Keratinocyte (primary cell): ENCODE results near the gene TRAF2. TPM values are rescaled to one million over a fixed set of nuclear protein-coding genes. Genes with fewer than 3 reads are reported as not detected.

Experiments
- DNase-seq: peaks from one replicate; pipeline ENCODE4 v3.0.0-alpha.2; 2011; ENCODE audit warnings: low read depth, missing footprints, low spot score
- FAIRE-seq: peaks from 2 replicates; lab custom pipeline; 2011; peaks lifted over from hg19 to GRCh38; lab: Jason Lieb, UNC
- H2AFZ ChIP-seq: 2 replicates; pipeline ENCODE4 v1.6.0; 2012; ENCODE audit warnings: low read length, control low read depth, inconsistent platforms; ENCODE audit not compliant: control insufficient read depth
- H3K27ac ChIP-seq: 2 replicates; pipeline ENCODE4 v1.5.1; 2011; ENCODE audit warnings: low read length; ENCODE audit not compliant: control insufficient read depth, insufficient read depth
- H3K27me3 ChIP-seq: 3 replicates; pipeline ENCODE4 v1.6.0; 2011; ENCODE audit warnings: low read length; ENCODE audit not compliant: control insufficient read depth, insufficient read depth; ENCODE audit errors: extremely low read depth
- H3K36me3 ChIP-seq, 2 experiments: 2 replicates in 1 of 2; 3 replicates in 1 of 2; pipeline ENCODE4 v1.5.1; 2011; ENCODE audit warnings: low read length in 2 of 2, mild to moderate bottlenecking in 1 of 2; ENCODE audit not compliant: control insufficient read depth in 2 of 2, insufficient read depth in 2 of 2; ENCODE audit errors: extremely low read depth in 1 of 2
- H3K4me1 ChIP-seq: 3 replicates; pipeline ENCODE4 v1.5.1; 2011; ENCODE audit warnings: low read length; ENCODE audit not compliant: control insufficient read depth, insufficient read depth; ENCODE audit errors: extremely low read depth
- H3K4me2 ChIP-seq: 3 replicates; pipeline ENCODE4 v1.6.0; 2011; ENCODE audit warnings: low read depth, low read length; ENCODE audit not compliant: control insufficient read depth, insufficient read depth; ENCODE audit errors: extremely low read depth
- H3K4me3 ChIP-seq, 3 experiments: fragments of 200-600 bp in 1 of 3; sonication (generic) in 1 of 3; 2 replicates in 2 of 3; 3 replicates in 1 of 3; pipeline ENCODE4 v1.5.1; 2011 to 2016; ENCODE audit warnings: low read length in 3 of 3, mild to moderate bottlenecking in 3 of 3, control low read depth in 2 of 3, inconsistent platforms in 1 of 3, low read depth in 1 of 3, mixed read lengths in 1 of 3, mixed run types in 1 of 3, moderate library complexity in 1 of 3; ENCODE audit not compliant: control insufficient read depth in 2 of 3, insufficient read depth in 2 of 3; ENCODE audit errors: extremely low read depth in 1 of 3
- H3K79me2 ChIP-seq: 2 replicates; pipeline ENCODE4 v1.6.0; 2012; ENCODE audit warnings: low read length; ENCODE audit not compliant: control insufficient read depth, insufficient read depth
- H3K9ac ChIP-seq: 3 replicates; pipeline ENCODE4 v1.6.0; 2011; ENCODE audit warnings: low read length; ENCODE audit not compliant: control insufficient read depth, insufficient read depth; ENCODE audit errors: extremely low read depth
- H3K9me1 ChIP-seq: 3 replicates; pipeline ENCODE4 v1.6.0; 2011; ENCODE audit warnings: low read length; ENCODE audit not compliant: control insufficient read depth, insufficient read depth; ENCODE audit errors: extremely low read depth
- H3K9me3 ChIP-seq: 2 replicates; pipeline ENCODE4 v1.5.1; 2012; ENCODE audit warnings: low read depth, low read length; ENCODE audit not compliant: control insufficient read depth
- H4K20me1 ChIP-seq: 3 replicates; pipeline ENCODE4 v1.6.0; 2011; ENCODE audit warnings: low read length; ENCODE audit not compliant: control insufficient read depth, insufficient read depth; ENCODE audit errors: extremely low read depth
- CTCF ChIP-seq, 3 experiments: IDR thresholded peaks in 1 of 3; conservative IDR thresholded peaks in 1 of 3; optimal IDR thresholded peaks in 1 of 3; 2 replicates in 2 of 3; 3 replicates in 1 of 3; pipeline versions ENCODE3 to v1.5.1; 2011; ENCODE audit warnings: low read length in 3 of 3, mild to moderate bottlenecking in 3 of 3, moderate library complexity in 2 of 3, control low read depth in 1 of 3, inconsistent platforms in 1 of 3; ENCODE audit not compliant: insufficient read depth in 2 of 3; ENCODE audit errors: extremely low read depth in 1 of 3
- EZH2 ChIP-seq: IDR thresholded peaks from one replicate; pipeline ENCODE4 v1.6.1; 2012; ENCODE audit warnings: inconsistent platforms, mild to moderate bottlenecking, low read length, moderate library complexity
- dilution Hi-C: fragments of 300-500 bp; cut with MboI; formaldehyde crosslinking; loops from one replicate; pipeline ENCODE4 v1.7.0; 2020; ENCODE audit warnings: low sequenced_read_pairs; ENCODE audit not compliant: extremely low pct_ligation_motif_present
- polyA plus RNA-seq, 5 experiments: library from polyadenylated mRNA; depleted of rRNA in 3 of 5; stranded (reverse) in 3 of 5; stranded (forward) in 1 of 5; unstranded in 1 of 5; fragments of >200 nt; gene quantifications; 1 replicate in 1 of 5; 2 replicates in 3 of 5; 3 replicates in 1 of 5; pipeline versions ENCODE4 v1.2.1 to v1.2.3, GENCODE V29; 2011 to 2012; ENCODE audit warnings: missing spikeins in 2 of 5, low read depth in 1 of 5, low replicate concordance in 1 of 5

TRAF2 gene
- polyA plus RNA-seq, 1 donor (not counting 4 experiments of a cell fraction or from before 2014, with no cell fraction given), result 9.9 TPM

- Histone ChIP-seq H3K4me1 (peaks cover 19% of the 10 kb centered on the region), H3K4me3 (no peak overlapping the region), H3K27ac (no peak overlapping the region), H3K9me1 (no peaks in the 10 kb centered on the region), H3K9ac (no peak overlapping the region), H3K9me3 (no peaks in the 10 kb centered on the region), H3K4me2 (no peak overlapping the region), H3K36me3 (peaks cover 13 to 34% of the 10 kb centered on the region in 2 experiments), H3K79me2 (peaks cover 14% of the 10 kb centered on the region), H4K20me1 (no peaks in the 10 kb centered on the region), H3K27me3 (no peaks in the 10 kb centered on the region), H2AFZ (no peak overlapping the region)
- DNase-seq (no peak), FAIRE-seq (no peak)
- TF ChIP-seq EZH2, result no peak
- no peak for TF ChIP-seq CTCF (optimal IDR thresholded peaks at IDR 0.05 in 1 of 3, IDR thresholded peaks at IDR 0.05 in 1 of 3, conservative IDR thresholded peaks at IDR 0.05 in 1 of 3; ENCODE audit: extremely low read depth in 1 of 3, insufficient read depth in 2 of 3, low read length in 3 of 3)
- dilution Hi-C loops, result no loop called here
Observed at GRCh38 chr9:136906266-136906665, 19.9 kb downstream of the TRAF2 start.

- H4K20me1 ChIP-seq, result no peaks in the 10 kb centered on the region
- no peak overlapping the region for H3K27ac ChIP-seq
- no peak overlapping the region for H3K9ac ChIP-seq
- H3K9me3 ChIP-seq, result no peaks in the 10 kb centered on the region
- H3K36me3 ChIP-seq, result peaks cover 13 to 34% of the 10 kb centered on the region in 2 experiments
- DNase-seq (no peak), FAIRE-seq (no peak)
- no peak overlapping the region for H3K4me2 ChIP-seq
- H3K4me1 ChIP-seq, result peaks cover 9% of the 10 kb centered on the region
- no peak overlapping the region for H3K4me3 ChIP-seq
- no peaks in the 10 kb centered on the region for H3K27me3 ChIP-seq
- no peak overlapping the region for H2AFZ ChIP-seq
- peaks cover 14% of the 10 kb centered on the region for H3K79me2 ChIP-seq
- TF ChIP-seq EZH2 (no peak), CTCF (optimal IDR thresholded peaks at IDR 0.05 in 1 of 3, IDR thresholded peaks at IDR 0.05 in 1 of 3, conservative IDR thresholded peaks at IDR 0.05 in 1 of 3; ENCODE audit: extremely low read depth in 1 of 3, insufficient read depth in 2 of 3, low read length in 3 of 3) (no peak)
- H3K9me1 ChIP-seq, result no peaks in the 10 kb centered on the region
- dilution Hi-C loops, result no loop called here
Observed at GRCh38 chr9:136907011-136907914, 20.9 kb downstream of the TRAF2 start.
